ENCODE data around the gene USP3.

GRCh38 chr15:63559753-63560152 lies 55.4 kb downstream of the USP3 start:
- TF ChIP-seq RAD21 (IDR thresholded peaks at IDR 0.05; ENCODE audit: low read length) (no peak), CTCF (conservative IDR thresholded peaks at IDR 0.05; ENCODE audit: low read depth, low read length) (no peak), USF2 (IDR thresholded peaks at IDR 0.05; ENCODE audit: low read depth, low read length) (no peak), POLR2A (IDR thresholded peaks at IDR 0.05; ENCODE audit: low read depth, low read length) (no peak), RFX5 (IDR thresholded peaks at IDR 0.05; ENCODE audit: low read depth, low read length) (no peak), SMC3 (IDR thresholded peaks at IDR 0.05; ENCODE audit: low read depth, low read length) (no peak), FOS (IDR thresholded peaks at IDR 0.05; ENCODE audit: low read depth, low read length) (no peak), CEBPB (IDR thresholded peaks at IDR 0.05; ENCODE audit: low read depth, low read length) (no peak), MAZ (IDR thresholded peaks at IDR 0.05; ENCODE audit: borderline replicate concordance, low read depth, low read length) (no peak), MXI1 (IDR thresholded peaks at IDR 0.05; ENCODE audit: borderline replicate concordance, low read depth, low read length) (no peak), BHLHE40 (IDR thresholded peaks at IDR 0.05; ENCODE audit: low read depth, low read length) (no peak), CHD1 (IDR thresholded peaks at IDR 0.05; ENCODE audit: low read depth, low read length) (no peak), MAFK (IDR thresholded peaks at IDR 0.05; ENCODE audit: low read depth, low read length) (no peak), ELK1 (IDR thresholded peaks at IDR 0.05; ENCODE audit: borderline replicate concordance, low read depth, low read length) (no peak)
